Fibroblast of mammary gland (primary cell): ENCODE results near the gene DTNA.
"Not testable (repeated sequence)": the region's sequence is repeated elsewhere in the genome, so short reads cannot be mapped to it uniquely, and the experiment has no call there.

Experiments
- DNase-seq: peaks from one replicate; pipeline ENCODE4 v3.0.0-alpha.2; 2010; ENCODE audit warnings: low read depth
- H3K4me3 ChIP-seq: 2 replicates; pipeline ENCODE4 v1.5.1; 2011; ENCODE audit warnings: low read depth, mild to moderate bottlenecking, low read length, moderate library complexity; ENCODE audit not compliant: control insufficient read depth
- CTCF ChIP-seq: conservative IDR thresholded peaks from 2 replicates; pipeline ENCODE4 v1.5.1; 2011; ENCODE audit warnings: low read depth, low read length, inconsistent platforms; ENCODE audit not compliant: control insufficient read depth, insufficient read depth

DTNA gene

GRCh38 chr18:34709750-34710441 lies at the start of gene DTNA:
Gene DTNA, plus strand, starts transcription at chr18:34710298. Its CDS starts 45,679 bp downstream, at chr18:34755977.
- H3K4me3 ChIP-seq = peak within 1 kb of the TSS; percentile 52
- peak; percentile 98 for DNase-seq
- no peak for TF ChIP-seq CTCF

- no peak overlapping the region for H3K4me3 ChIP-seq
- no peak for DNase-seq
- TF ChIP-seq CTCF = no peak
These were observed 49.5 kb upstream of the DTNA start for GRCh38 chr18:34660572-34660971.

- no peak overlapping the region for H3K4me3 ChIP-seq
- DNase-seq = peak; percentile 67
- peak; percentile 95 for TF ChIP-seq CTCF
These were observed 48.5 kb upstream of the DTNA start for GRCh38 chr18:34661464-34662087.

- TF ChIP-seq CTCF = no peak
- DNase-seq = no peak
- H3K4me3 ChIP-seq = no peak overlapping the region
These were observed 33.1 kb upstream of the DTNA start for GRCh38 chr18:34676816-34677574.

GRCh38 chr18:34689750-34690149 lies 20.3 kb upstream of the DTNA start:
- DNase-seq, H3K4me3 ChIP-seq: not testable (repeated sequence)

GRCh38 chr18:34691614-34692013 lies 18.5 kb upstream of the DTNA start:
- no peak for DNase-seq
- no peak for TF ChIP-seq CTCF
- no peak overlapping the region for H3K4me3 ChIP-seq

- no peak for TF ChIP-seq CTCF
- DNase-seq = no peak
- H3K4me3 ChIP-seq = no peak overlapping the region
These were observed 15.4 kb upstream of the DTNA start for GRCh38 chr18:34694591-34695165.
